Bronchial epithelial cell (primary cell): Measurements from ENCODE around the gene RCHY1. TPM values are rescaled to one million over a fixed set of nuclear protein-coding genes. Genes with fewer than 3 reads are reported as not detected.
"Not testable (repeated sequence)": the region's sequence is repeated elsewhere in the genome, so short reads cannot be mapped to it uniquely, and the experiment has no call there.

Experiments
- DNase-seq: peaks from one replicate; pipeline ENCODE4 v3.0.0-alpha.2; 2010; ENCODE audit warnings: low read depth
- FAIRE-seq: peaks from 2 replicates; lab custom pipeline; 2011; peaks lifted over from hg19 to GRCh38; lab: Jason Lieb, UNC
- H3K27me3 ChIP-seq: 2 replicates; pipeline ENCODE4 v1.5.1; 2011; ENCODE audit warnings: low read length; ENCODE audit not compliant: control insufficient read depth, insufficient read depth
- H3K36me3 ChIP-seq: 2 replicates; pipeline ENCODE4 v1.5.1; 2011; ENCODE audit warnings: low read length; ENCODE audit not compliant: control insufficient read depth, insufficient read depth
- H3K4me3 ChIP-seq: 2 replicates; pipeline ENCODE4 v1.5.1; 2011; ENCODE audit warnings: mild to moderate bottlenecking, low read depth, low read length, control low read depth
- total RNA-seq: library from RNA; depleted of rRNA; stranded (reverse); fragments of >200 nt; gene quantifications from 2 replicates; pipeline ENCODE4 v1.2.1, GENCODE V29; 2014
- TF ChIP-seq, protein P1 (sequence below): IDR thresholded peaks from 2 replicates; pipeline ENCODE4 v1.5.1; 2011; ENCODE audit warnings: mild to moderate bottlenecking, moderate library complexity, low read length, control low read depth, inconsistent platforms; ENCODE audit not compliant: insufficient read depth, severe bottlenecking

Gene RCHY1
- total RNA-seq, 1 donor from 2014 or later, result 22.6 TPM

GRCh38 chr4:75516144-75516543 is 1.9 kb upstream of the RCHY1 start:
- FAIRE-seq (no peak), DNase-seq (no peak)
- Histone ChIP-seq H3K27me3 (no peaks in the 10 kb centered on the region), H3K4me3 (no peak overlapping the region), H3K36me3 (peaks cover 6% of the 10 kb centered on the region)
- TF ChIP-seq, protein P1, sequence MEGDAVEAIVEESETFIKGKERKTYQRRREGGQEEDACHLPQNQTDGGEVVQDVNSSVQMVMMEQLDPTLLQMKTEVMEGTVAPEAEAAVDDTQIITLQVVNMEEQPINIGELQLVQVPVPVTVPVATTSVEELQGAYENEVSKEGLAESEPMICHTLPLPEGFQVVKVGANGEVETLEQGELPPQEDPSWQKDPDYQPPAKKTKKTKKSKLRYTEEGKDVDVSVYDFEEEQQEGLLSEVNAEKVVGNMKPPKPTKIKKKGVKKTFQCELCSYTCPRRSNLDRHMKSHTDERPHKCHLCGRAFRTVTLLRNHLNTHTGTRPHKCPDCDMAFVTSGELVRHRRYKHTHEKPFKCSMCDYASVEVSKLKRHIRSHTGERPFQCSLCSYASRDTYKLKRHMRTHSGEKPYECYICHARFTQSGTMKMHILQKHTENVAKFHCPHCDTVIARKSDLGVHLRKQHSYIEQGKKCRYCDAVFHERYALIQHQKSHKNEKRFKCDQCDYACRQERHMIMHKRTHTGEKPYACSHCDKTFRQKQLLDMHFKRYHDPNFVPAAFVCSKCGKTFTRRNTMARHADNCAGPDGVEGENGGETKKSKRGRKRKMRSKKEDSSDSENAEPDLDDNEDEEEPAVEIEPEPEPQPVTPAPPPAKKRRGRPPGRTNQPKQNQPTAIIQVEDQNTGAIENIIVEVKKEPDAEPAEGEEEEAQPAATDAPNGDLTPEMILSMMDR, result no peak

GRCh38 chr4:75514949-75515612 is 878 bp upstream of the RCHY1 start:
- Histone ChIP-seq H3K36me3 (peaks cover 6% of the 10 kb centered on the region), H3K27me3 (no peaks in the 10 kb centered on the region), H3K4me3 (peak overlapping the region; percentile 71)
- TF ChIP-seq, protein P1, result no peak
- DNase-seq, result no peak
- FAIRE-seq, result no peak

GRCh38 chr4:75513526-75514130 is 575 bp downstream of the RCHY1 start:
- Histone ChIP-seq H3K36me3 (peaks cover 5% of the 10 kb centered on the region), H3K27me3 (no peaks in the 10 kb centered on the region), H3K4me3 (peak overlapping the region; percentile 71)
- no peak for DNase-seq
- TF ChIP-seq, protein P1, result no peak
- no peak for FAIRE-seq

DNA sequence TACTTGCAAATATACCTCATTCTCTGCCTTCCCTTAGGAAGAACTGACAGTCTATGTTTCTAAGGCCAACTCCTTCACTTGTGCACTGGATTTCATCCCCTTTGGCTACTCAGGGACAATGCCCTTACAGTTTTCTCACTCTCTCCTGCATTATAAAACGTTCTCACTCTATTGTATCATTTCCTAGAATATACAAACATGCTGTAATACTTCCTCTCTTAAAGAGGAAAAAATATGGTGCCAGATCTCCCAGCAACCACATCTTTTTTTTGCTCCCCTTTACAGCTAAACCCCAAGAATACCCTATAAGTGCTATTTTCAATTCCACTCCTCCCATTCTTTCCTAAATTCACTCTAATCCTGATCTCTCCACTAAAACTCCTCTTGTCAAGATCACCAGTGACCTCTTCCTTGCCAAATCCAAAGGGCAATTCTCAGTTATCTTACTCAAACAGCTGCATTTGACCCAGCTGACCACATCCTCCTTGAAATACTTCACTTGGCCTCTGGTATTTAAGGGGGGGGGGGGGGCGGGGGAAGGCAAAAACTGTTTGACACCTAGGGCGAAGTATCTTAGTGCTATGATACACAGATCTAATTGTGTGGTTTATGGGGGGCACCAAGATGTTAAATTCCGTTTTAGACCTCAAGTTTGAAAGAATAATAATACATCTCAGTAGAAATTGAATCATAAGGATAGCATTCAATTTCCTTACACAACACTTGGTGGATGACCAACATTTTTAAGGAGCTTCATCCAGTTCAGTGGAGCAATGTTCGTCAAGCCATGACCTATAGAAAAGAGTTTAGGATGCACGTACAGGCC is 1.6 kb downstream of the RCHY1 start:
- DNase-seq (peak; percentile 18), FAIRE-seq (no peak)
- H3K4me3 ChIP-seq, result peak overlapping the region; percentile 71
- no peaks in the 10 kb centered on the region for H3K27me3 ChIP-seq
- peaks cover 2% of the 10 kb centered on the region for H3K36me3 ChIP-seq
- TF ChIP-seq, protein P1, result no peak

GRCh38 chr4:75511841-75512240 is 2.4 kb downstream of the RCHY1 start:
- no peak for FAIRE-seq
- no peak for DNase-seq
- no peak overlapping the region for H3K4me3 ChIP-seq
- TF ChIP-seq, protein P1, result no peak
- H3K27me3 ChIP-seq, result no peaks in the 10 kb centered on the region
- H3K36me3 ChIP-seq, result peaks cover 1% of the 10 kb centered on the region

- H3K36me3 ChIP-seq, FAIRE-seq, H3K4me3 ChIP-seq, DNase-seq, H3K27me3 ChIP-seq: not testable (repeated sequence)
Measured at GRCh38 chr4:75509592-75509991, 4.6 kb downstream of the RCHY1 start.
